ENCODE results near the gene CAPZA1.
"Not testable (repeated sequence)": the region's sequence is repeated elsewhere in the genome, so short reads cannot be mapped to it uniquely, and the experiment has no call there.

CAPZA1 gene

DNA sequence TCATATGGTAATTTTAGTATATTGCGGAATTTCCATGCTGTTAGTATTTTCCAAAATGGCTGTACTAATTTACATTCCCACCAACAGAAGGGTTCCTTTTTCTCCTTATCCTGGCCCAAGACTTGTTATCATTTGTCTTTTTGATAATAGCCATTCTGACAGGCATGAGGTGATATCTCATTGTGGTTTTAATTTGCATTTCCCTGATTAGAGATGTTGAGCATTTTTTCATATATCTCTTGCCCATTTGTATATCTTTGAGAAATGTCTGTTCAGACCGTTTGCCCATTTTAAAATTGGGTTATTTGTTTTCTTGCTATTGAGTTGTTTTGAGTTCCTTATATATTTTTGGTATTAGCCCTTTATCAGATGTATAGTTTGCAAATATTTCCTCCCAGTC, 14.0 kb downstream of the CAPZA1 start:
- Histone ChIP-seq H3K4me3 (ENCODE audit: low read length) (no peak overlapping the region), H3K9me3 (ENCODE audit: control insufficient read depth, low read depth, low read length) (no peaks in the 10 kb centered on the region), H3K27me3 (ENCODE audit: control insufficient read depth, insufficient read depth, low read length) (no peaks in the 10 kb centered on the region), H3K36me3 (ENCODE audit: control insufficient read depth, low read depth, low read length) (no peaks in the 10 kb centered on the region), H3K9ac (ENCODE audit: low read length) (no peak overlapping the region), H3K27ac (ENCODE audit: low read length) (no peak overlapping the region), H3K4me1 (ENCODE audit: control insufficient read depth, low read depth, low read length) (no peaks in the 10 kb centered on the region)

DNA sequence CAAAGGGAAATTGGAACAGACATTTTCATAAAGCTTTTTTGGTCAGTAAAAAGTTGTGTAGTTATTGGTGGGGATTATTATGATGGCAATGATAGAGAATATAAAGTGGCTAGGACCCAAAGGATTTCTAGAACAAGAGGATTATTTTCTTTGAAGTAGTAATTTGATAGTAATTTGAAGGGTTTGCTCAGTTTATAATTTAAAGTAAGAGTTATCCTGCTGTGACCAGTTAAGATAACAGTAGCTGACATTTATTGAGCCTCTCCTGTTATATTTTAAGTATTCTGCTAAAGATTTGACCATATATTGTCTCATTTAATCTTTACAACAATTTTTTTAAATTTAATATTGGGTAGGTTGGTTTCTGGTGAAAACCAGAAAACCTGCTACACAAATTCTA, 14.7 kb downstream of the CAPZA1 start:
- Histone ChIP-seq H3K36me3 (ENCODE audit: control insufficient read depth, low read depth, low read length) (no peaks in the 10 kb centered on the region), H3K4me1 (ENCODE audit: control insufficient read depth, low read depth, low read length) (no peaks in the 10 kb centered on the region), H3K9me3 (ENCODE audit: control insufficient read depth, low read depth, low read length) (no peaks in the 10 kb centered on the region), H3K4me3 (ENCODE audit: low read length) (no peak overlapping the region), H3K27me3 (ENCODE audit: control insufficient read depth, insufficient read depth, low read length) (no peaks in the 10 kb centered on the region), H3K9ac (ENCODE audit: low read length) (no peak overlapping the region), H3K27ac (ENCODE audit: low read length) (no peak overlapping the region)

DNA sequence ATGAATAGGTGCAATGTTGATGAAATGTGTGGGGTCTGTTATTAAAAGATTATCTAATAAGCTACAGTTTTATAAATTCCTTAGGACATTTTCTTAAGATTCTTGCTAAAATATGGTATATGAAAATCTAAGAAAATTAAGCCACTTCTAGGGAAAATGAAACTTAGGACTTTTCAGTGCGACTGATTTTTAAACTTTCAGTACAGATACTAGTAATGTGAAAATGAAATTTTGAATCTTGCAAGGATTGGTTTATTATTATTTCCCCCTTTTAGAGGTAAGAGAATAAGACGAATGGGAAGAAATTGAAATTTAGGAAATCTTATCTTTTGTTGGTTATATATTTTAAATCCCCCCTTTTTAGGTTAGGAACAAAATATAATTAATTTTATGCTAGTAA, 16.4 kb downstream of the CAPZA1 start:
- Histone ChIP-seq H3K9ac (ENCODE audit: low read length) (no peak overlapping the region), H3K4me3 (ENCODE audit: low read length) (no peak overlapping the region), H3K27me3 (ENCODE audit: control insufficient read depth, insufficient read depth, low read length) (no peaks in the 10 kb centered on the region), H3K27ac (ENCODE audit: low read length) (no peak overlapping the region), H3K36me3 (ENCODE audit: control insufficient read depth, low read depth, low read length) (no peaks in the 10 kb centered on the region), H3K4me1 (ENCODE audit: control insufficient read depth, low read depth, low read length) (no peaks in the 10 kb centered on the region), H3K9me3 (ENCODE audit: control insufficient read depth, low read depth, low read length) (no peaks in the 10 kb centered on the region)

DNA sequence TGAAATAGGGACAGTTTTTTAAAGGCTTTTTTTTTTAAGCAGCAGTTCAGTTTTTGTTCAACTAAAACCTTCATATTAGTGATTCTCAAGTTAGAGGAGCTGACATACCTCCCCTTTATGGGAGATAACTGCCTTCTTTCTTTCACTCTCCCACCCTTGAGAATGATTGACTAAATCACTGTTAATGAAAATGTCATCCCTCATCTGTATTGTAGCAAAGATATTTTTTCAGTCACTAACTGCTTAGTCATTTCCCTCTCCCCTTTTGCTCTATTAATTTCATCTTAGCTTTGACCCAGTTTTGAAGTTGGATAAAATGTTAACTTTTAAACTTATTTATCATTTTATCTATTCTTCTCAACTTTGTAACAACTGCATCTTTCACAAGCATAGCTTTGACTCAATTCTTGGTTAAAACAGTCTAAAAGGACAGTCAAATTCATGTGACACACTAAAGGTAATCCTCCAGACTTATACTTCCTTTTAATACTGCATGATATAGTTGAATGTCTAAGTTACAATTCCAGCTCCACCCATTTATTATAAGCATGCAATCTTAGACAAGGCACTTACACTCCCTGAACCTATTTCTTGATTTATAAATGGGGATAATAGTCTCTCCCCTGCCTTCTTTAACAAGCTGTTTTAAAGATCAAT, 17.1 kb downstream of the CAPZA1 start:
- Histone ChIP-seq H3K27ac (ENCODE audit: low read length) (no peak overlapping the region), H3K36me3 (ENCODE audit: control insufficient read depth, low read depth, low read length) (no peaks in the 10 kb centered on the region), H3K4me1 (ENCODE audit: control insufficient read depth, low read depth, low read length) (no peaks in the 10 kb centered on the region), H3K4me3 (ENCODE audit: low read length) (no peak overlapping the region), H3K27me3 (ENCODE audit: control insufficient read depth, insufficient read depth, low read length) (no peaks in the 10 kb centered on the region), H3K9ac (ENCODE audit: low read length) (no peak overlapping the region), H3K9me3 (ENCODE audit: control insufficient read depth, low read depth, low read length) (no peaks in the 10 kb centered on the region)

DNA sequence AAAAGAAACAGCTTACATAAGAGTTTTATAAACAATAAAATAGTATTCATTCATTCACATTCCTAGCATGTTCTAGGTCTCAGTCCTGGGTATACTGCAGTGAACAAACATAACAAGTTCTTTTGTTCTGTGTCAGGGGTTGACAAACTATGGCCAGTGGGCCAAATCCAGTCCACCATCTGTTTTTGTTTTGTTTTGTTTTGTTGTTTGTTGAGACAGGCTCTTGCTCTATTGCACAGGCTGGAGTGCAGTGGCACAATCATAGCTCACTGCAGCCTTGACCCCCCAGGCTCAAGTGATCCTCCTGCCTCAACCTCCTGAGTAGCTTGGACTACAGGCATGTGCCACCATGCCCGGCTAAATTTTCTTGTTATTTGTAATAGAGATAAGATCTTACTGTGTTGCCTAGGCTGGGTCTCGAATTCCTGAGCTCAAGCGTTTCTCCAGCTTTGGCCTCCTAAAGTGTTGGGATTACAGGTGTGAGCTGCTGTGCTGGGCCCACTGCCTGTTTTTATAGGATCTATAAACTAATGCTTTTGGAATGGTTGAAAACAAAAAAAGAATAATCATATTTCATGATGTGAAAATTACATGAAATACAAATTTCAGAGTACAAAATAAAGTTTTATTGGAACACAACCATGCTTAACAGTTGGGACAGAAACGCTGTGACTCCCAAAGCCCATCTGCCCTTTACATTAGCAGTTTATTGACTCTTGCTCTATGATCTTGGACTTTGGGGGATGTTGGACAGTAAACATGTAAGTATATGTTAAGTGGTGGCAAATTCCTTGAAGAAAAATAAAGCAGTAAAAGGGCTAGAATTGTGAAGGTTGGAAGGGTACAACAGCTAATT, 17.9 kb downstream of the CAPZA1 start:
- Histone ChIP-seq H3K9ac (ENCODE audit: low read length) (no peak overlapping the region), H3K4me3 (ENCODE audit: low read length) (no peak overlapping the region), H3K4me1 (ENCODE audit: control insufficient read depth, low read depth, low read length) (no peaks in the 10 kb centered on the region), H3K27me3 (ENCODE audit: control insufficient read depth, insufficient read depth, low read length) (no peaks in the 10 kb centered on the region), H3K9me3 (ENCODE audit: control insufficient read depth, low read depth, low read length) (no peaks in the 10 kb centered on the region), H3K27ac (ENCODE audit: low read length) (no peak overlapping the region), H3K36me3 (ENCODE audit: control insufficient read depth, low read depth, low read length) (no peaks in the 10 kb centered on the region)

DNA sequence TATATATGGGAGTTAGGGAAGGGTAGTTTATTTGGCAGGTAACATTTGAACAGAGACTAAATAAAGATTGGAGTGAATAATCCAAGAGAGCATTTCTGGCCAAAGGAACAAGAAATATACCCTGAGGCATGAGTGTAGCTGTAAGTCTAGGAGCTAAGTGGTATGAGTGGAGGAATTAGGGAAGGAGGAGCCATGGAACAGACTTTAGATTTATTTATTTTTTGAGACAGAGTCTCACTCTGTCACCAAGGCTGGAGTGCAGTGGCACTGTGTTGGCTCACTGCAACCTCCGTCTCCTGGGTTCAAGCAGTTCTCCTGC, 18.4 kb downstream of the CAPZA1 start:
- Histone ChIP-seq H3K9ac (ENCODE audit: low read length) (no peak overlapping the region), H3K36me3 (ENCODE audit: control insufficient read depth, low read depth, low read length) (no peaks in the 10 kb centered on the region), H3K4me1 (ENCODE audit: control insufficient read depth, low read depth, low read length) (no peaks in the 10 kb centered on the region), H3K4me3 (ENCODE audit: low read length) (no peak overlapping the region), H3K27ac (ENCODE audit: low read length) (no peak overlapping the region), H3K27me3 (ENCODE audit: control insufficient read depth, insufficient read depth, low read length) (no peaks in the 10 kb centered on the region), H3K9me3 (ENCODE audit: control insufficient read depth, low read depth, low read length) (no peaks in the 10 kb centered on the region)

DNA sequence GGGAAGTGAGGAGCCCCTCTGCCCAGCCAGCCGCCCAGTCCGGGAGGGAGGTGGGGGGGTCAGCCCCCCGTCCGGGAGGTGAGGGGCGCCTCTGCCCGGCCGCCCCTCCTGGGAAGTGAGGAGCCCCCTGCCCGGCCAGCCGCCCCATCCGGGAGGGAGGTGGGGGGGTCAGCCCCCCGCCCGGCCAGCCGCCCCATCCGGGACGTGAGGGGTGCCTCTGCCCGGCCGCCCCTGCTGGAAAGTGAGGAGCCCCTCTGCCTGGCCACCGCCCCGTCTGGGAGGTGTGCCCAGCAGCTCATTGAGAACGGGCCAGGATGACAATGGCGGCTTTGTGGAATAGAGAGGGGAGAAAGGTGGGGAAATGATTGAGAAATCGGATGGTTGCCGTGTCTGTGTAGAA, 20.8 kb downstream of the CAPZA1 start:
- not testable (repeated sequence) for H3K4me1 ChIP-seq (ENCODE audit: control insufficient read depth, low read depth, low read length); H3K9ac ChIP-seq (ENCODE audit: low read length); H3K4me3 ChIP-seq (ENCODE audit: low read length); H3K27ac ChIP-seq (ENCODE audit: low read length); H3K27me3 ChIP-seq (ENCODE audit: control insufficient read depth, insufficient read depth, low read length); H3K9me3 ChIP-seq (ENCODE audit: control insufficient read depth, low read depth, low read length); H3K36me3 ChIP-seq (ENCODE audit: control insufficient read depth, low read depth, low read length)

DNA sequence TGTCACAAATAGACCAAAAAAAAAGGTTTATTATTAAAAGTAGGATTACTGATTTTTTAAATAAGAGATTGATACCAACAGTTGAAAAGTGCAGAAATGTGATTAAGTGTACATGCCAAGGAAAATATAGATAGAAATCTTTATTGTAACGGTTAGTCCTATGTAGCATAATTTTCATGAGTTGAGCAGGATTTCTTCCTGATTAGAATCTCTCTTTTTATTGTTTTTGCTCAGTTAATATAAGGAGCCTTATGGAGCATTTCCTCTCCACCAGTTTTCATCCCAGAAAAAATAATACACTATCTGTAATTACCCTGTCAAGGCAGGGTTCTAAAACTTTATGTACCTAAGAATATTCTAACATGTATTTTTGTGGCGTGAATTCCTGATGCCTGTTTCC, 23.4 kb downstream of the CAPZA1 start:
- Histone ChIP-seq H3K27ac (ENCODE audit: low read length) (no peak overlapping the region), H3K9me3 (ENCODE audit: control insufficient read depth, low read depth, low read length) (no peaks in the 10 kb centered on the region), H3K36me3 (ENCODE audit: control insufficient read depth, low read depth, low read length) (peaks cover 5% of the 10 kb centered on the region), H3K9ac (ENCODE audit: low read length) (no peak overlapping the region), H3K27me3 (ENCODE audit: control insufficient read depth, insufficient read depth, low read length) (no peaks in the 10 kb centered on the region), H3K4me3 (ENCODE audit: low read length) (no peak overlapping the region), H3K4me1 (ENCODE audit: control insufficient read depth, low read depth, low read length) (no peaks in the 10 kb centered on the region)

DNA sequence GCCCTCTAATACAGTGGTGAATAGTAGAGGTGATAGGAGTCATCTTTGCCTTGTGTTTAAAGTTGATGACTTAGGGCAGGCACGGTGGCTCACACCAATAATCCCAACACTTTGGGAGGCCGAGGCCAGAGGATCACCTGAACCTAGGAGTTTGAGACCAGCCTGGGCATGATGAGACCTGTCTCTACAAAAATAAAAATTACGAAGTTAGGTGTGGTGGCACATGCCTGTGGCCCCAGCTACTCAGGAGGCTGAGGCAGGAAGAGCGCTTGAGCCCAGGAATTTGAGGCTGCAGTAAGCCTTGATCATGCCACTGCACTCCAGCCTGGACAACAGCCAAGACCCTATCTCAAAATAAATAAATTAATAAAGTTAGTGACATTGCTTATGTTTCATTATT, 26.6 kb downstream of the CAPZA1 start:
- Histone ChIP-seq H3K27ac (ENCODE audit: low read length) (no peak overlapping the region), H3K27me3 (ENCODE audit: control insufficient read depth, insufficient read depth, low read length) (no peaks in the 10 kb centered on the region), H3K4me3 (ENCODE audit: low read length) (no peak overlapping the region), H3K36me3 (ENCODE audit: control insufficient read depth, low read depth, low read length) (peaks cover 33% of the 10 kb centered on the region), H3K9ac (ENCODE audit: low read length) (no peak overlapping the region), H3K4me1 (ENCODE audit: control insufficient read depth, low read depth, low read length) (no peaks in the 10 kb centered on the region), H3K9me3 (ENCODE audit: control insufficient read depth, low read depth, low read length) (no peaks in the 10 kb centered on the region)

DNA sequence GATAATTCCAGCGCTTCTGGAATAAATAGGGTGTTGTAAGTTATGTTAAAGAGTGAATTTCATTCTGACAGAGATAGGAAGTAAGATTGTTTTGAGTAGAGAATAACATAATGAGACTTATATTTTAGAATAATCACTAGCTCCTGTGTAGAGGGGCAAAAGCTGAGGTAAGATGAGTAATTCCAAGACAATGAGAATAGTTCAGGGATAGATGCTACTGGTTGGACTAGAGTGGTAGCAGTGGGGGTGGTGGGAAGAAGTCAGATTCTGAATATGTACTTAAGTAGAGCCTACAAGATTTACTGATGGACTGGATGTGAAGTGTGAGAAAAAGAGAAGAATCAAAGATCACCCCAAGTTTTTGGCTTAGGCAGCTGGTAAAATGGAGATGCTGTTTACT, 31.6 kb downstream of the CAPZA1 start:
- H3K9ac ChIP-seq (ENCODE audit: low read length): no peak overlapping the region
- H3K27me3 ChIP-seq (ENCODE audit: control insufficient read depth, insufficient read depth, low read length): no peaks in the 10 kb centered on the region
- no peaks in the 10 kb centered on the region for H3K9me3 ChIP-seq (ENCODE audit: control insufficient read depth, low read depth, low read length)
- no peak overlapping the region for H3K27ac ChIP-seq (ENCODE audit: low read length)
- peaks cover 44% of the 10 kb centered on the region for H3K36me3 ChIP-seq (ENCODE audit: control insufficient read depth, low read depth, low read length)
- H3K4me3 ChIP-seq (ENCODE audit: low read length): no peak overlapping the region
- no peaks in the 10 kb centered on the region for H3K4me1 ChIP-seq (ENCODE audit: control insufficient read depth, low read depth, low read length)

DNA sequence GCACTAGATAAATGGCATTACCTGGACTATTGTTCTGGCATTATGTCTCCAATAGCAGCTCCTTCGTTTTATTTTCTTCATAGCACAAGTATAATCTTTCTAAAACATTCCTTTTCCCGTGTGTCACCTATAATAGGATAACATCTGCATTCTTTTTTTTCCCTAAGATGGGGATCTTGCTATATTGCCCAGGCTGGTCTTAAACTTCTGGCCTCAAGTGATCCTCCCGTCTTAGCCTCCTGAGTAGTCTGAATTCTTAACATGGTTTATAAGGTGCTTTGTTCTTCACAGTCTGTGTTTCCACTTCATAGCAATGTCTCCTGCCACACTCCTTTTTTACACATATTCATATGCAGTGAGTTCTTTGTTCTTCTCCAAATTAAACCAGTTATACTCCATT, 46.2 kb downstream of the CAPZA1 start:
- Histone ChIP-seq H3K9ac (ENCODE audit: low read length) (no peak overlapping the region), H3K27me3 (ENCODE audit: control insufficient read depth, insufficient read depth, low read length) (no peaks in the 10 kb centered on the region), H3K36me3 (ENCODE audit: control insufficient read depth, low read depth, low read length) (peaks cover 66% of the 10 kb centered on the region), H3K4me1 (ENCODE audit: control insufficient read depth, low read depth, low read length) (no peaks in the 10 kb centered on the region), H3K27ac (ENCODE audit: low read length) (no peak overlapping the region), H3K9me3 (ENCODE audit: control insufficient read depth, low read depth, low read length) (no peaks in the 10 kb centered on the region), H3K4me3 (ENCODE audit: low read length) (no peak overlapping the region)

DNA sequence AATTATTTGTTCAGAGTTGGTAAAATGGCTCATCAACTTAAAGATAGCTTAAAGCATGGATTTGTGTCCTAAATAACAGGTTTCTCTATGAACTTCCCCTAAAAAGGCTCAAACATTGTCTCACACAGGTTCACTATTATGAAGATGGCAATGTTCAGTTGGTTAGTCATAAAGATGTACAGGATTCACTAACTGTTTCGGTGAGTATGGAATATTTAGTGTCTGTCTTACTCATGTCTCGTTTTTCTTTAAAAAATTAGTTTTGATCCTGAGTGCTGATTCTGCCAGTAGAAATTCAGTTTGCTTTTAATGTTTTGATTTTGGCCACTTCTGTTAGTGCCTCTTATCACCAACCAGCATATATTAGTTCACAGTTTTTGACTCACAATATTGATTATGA, 47.3 kb downstream of the CAPZA1 start:
- no peak overlapping the region for H3K9ac ChIP-seq (ENCODE audit: low read length)
- no peaks in the 10 kb centered on the region for H3K9me3 ChIP-seq (ENCODE audit: control insufficient read depth, low read depth, low read length)
- H3K27me3 ChIP-seq (ENCODE audit: control insufficient read depth, insufficient read depth, low read length): no peaks in the 10 kb centered on the region
- peaks cover 60% of the 10 kb centered on the region for H3K36me3 ChIP-seq (ENCODE audit: control insufficient read depth, low read depth, low read length)
- H3K4me3 ChIP-seq (ENCODE audit: low read length): no peak overlapping the region
- peaks cover 6% of the 10 kb centered on the region for H3K4me1 ChIP-seq (ENCODE audit: control insufficient read depth, low read depth, low read length)
- no peak overlapping the region for H3K27ac ChIP-seq (ENCODE audit: low read length)

Data from iPS-18a (cell line).